ELR (cell line): Measurements from ENCODE around the gene TAF1.
"Not testable (repeated sequence)": the region's sequence is repeated elsewhere in the genome, so short reads cannot be mapped to it uniquely, and the experiment has no call there.

Source experiments
- DNase-seq: peaks from one replicate; pipeline ENCODE4 v3.0.0-alpha.2; 2015; ENCODE audit warnings: low read depth

TAF1 gene

GRCh38 chrX:71504346-71504745 lies 138.2 kb downstream of the TAF1 start:
- no peak for DNase-seq

DNA sequence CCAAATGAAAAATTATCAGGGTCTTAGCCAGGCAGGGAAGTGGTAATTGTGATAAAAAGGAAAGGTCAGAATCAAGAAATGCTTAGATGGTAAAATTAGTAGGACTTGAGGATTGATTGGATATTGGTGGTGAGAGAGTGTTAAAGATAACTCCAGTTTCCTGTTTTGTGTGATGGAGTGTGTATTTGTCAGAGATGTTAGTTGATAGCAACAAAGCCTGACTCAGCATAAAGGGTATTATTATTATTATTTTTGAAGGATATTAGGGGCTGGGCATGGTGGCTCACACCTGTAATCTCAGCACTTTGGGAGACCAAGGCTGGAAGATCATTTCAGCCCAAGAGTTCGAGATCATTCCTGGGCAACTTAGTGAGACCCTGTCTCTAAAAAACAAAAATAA lies 143.1 kb downstream of the TAF1 start:
- DNase-seq = no peak

DNA sequence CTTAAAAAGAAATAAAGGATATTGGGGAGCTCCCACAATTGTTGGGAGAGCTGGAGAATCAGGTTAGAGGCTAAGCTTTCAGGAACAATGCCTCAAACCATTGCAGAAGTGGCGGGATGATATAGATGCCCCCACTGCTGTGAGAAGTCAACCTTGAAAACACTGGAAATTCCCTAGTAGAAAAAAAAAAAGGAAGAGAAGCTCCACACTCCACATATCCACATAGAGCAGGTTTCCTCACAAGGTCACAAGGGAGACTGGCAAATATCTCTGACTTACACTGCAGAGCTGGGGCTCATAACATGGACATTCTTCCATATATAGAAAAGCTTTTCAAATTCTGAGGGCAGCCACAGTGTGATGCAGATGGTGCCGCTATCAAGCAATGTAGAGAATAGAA lies 144.0 kb downstream of the TAF1 start:
- no peak for DNase-seq

- DNase-seq = not testable (repeated sequence)
Observed at GRCh38 chrX:71513731-71514130, 147.6 kb downstream of the TAF1 start.

DNA sequence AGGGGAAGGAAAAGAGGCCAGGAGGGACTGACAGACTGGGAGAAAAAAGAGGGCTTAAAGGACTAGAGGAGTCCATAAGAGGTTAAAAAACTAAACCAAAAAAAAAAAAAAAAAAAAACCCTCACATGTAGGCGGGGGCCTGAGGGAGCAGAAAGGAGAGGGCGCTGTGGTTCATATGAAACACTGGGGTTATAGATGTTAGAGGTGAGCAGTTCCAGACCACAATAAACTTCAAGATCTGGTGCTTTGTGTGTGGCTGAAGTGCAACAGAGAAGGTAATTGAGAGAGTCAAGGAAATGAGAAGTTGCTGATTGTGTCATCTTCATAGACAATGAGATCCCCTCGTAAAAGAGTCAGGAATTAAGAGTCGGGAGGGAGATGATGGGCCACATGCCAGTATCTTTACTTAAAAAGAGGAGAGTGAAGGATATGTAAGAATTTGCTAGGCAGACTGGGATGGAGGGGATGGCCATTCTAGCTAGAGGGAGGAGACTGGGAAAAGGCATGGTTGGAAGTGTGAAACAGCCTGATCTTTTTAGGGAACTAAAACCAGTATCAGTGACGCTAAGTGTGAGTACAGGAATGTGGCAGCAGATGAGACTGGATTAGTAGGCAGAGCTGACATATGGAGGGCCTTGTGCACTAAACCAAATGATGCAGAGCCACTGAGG lies 148.3 kb downstream of the TAF1 start:
- no peak for DNase-seq

DNA sequence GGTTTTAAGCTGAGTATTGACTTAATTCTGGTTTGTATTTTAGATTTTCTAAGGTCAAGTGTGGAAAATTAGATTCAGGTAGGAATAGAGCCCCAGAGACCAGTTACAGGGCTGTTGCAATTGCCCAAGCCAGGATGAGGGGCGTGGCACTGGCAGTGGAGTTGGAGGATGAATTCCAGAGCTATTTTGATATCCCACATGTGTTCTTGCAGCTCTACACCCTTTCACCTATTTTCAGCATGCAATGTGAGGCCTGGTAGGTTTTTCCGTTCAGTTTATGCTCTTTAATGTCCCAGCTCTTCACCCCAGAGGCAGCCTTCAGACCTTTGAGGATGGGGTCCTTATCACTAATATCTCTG lies 148.9 kb downstream of the TAF1 start:
- no peak for DNase-seq
